Measurements from ENCODE around the gene OR51B2. TPM values are rescaled to one million over a fixed set of nuclear protein-coding genes. Genes with fewer than 3 reads are reported as not detected.

OR51B2 gene
- total RNA-seq, 1 experiment from 2014 or later: not detected

GRCh38 chr11:5304046-5304445 is 20.1 kb downstream of the OR51B2 start:
- CTCF ChIA-PET: no interaction called here
- no peak overlapping the region for H3K27ac ChIP-seq (ENCODE audit: low read length)
- no peak for TF ChIP-seq TCF7L2 (IDR thresholded peaks at IDR 0.05; ENCODE audit: low read depth, low read length)
- no peak for TF ChIP-seq SIN3A (IDR thresholded peaks at IDR 0.05; ENCODE audit: borderline replicate concordance, insufficient read depth, low read depth, low read length)
- no peak for TF ChIP-seq REST (IDR thresholded peaks at IDR 0.05; ENCODE audit: insufficient read depth in 1 of 2, low read depth in 2 of 2, low read length in 1 of 2)
- no peak for TF ChIP-seq POLR2AphosphoS5 (IDR thresholded peaks at IDR 0.05; ENCODE audit: low read depth, low read length)
- TF ChIP-seq CTCF (IDR thresholded peaks at IDR 0.05): no peak

GRCh38 chr11:5303626-5304025 is 20.5 kb downstream of the OR51B2 start:
- DNase-seq (ENCODE audit: low read depth, low spot score): no peak
- no peaks in the 10 kb centered on the region for H3K36me3 ChIP-seq (ENCODE audit: control insufficient read depth, insufficient read depth, low read length)
- POLR2A ChIA-PET: no interaction called here
- ATAC-seq: no peak
- no peak for TF ChIP-seq CTCF (IDR thresholded peaks at IDR 0.05)
- no peak for TF ChIP-seq POLR2AphosphoS5 (IDR thresholded peaks at IDR 0.05; ENCODE audit: low read depth, low read length)
- no peak for TF ChIP-seq REST (IDR thresholded peaks at IDR 0.05; ENCODE audit: insufficient read depth in 1 of 2, low read depth in 2 of 2, low read length in 1 of 2)
- no peak for TF ChIP-seq TCF7L2 (IDR thresholded peaks at IDR 0.05; ENCODE audit: low read depth, low read length)
- no peak for TF ChIP-seq SIN3A (IDR thresholded peaks at IDR 0.05; ENCODE audit: borderline replicate concordance, insufficient read depth, low read depth, low read length)
- no peak overlapping the region for H3K27ac ChIP-seq (ENCODE audit: low read length)
- no peaks in the 10 kb centered on the region for H3K9me3 ChIP-seq (ENCODE audit: control insufficient read depth, insufficient read depth, low read depth, low read length)
- no peaks in the 10 kb centered on the region for H3K27me3 ChIP-seq (ENCODE audit: control insufficient read depth, insufficient read depth, low read length)
- intact Hi-C loops (cut with micrococcal nuclease; ENCODE audit: unreplicated experiment) (no loop called here), in situ Hi-C loops (cut with HindIII; ENCODE audit: low pct_unique_long_range_greater_than_20kb, low sequenced_read_pairs) (no loop called here)
- CTCF ChIA-PET: no interaction called here
- BruUV-seq (replicated peaks): no TSS peak
- no peak overlapping the region for H3K4me3 ChIP-seq (ENCODE audit: low read depth in 2 of 2, low read length in 2 of 2)
- no peaks in the 10 kb centered on the region for H3K4me1 ChIP-seq (ENCODE audit: control insufficient read depth, insufficient read depth, low read length)

More at GRCh38 chr11:5304046-5304445, 20.1 kb downstream of the OR51B2 start:
- no TSS peak for BruUV-seq (replicated peaks)
- Histone ChIP-seq H3K36me3 (ENCODE audit: control insufficient read depth, insufficient read depth, low read length) (no peaks in the 10 kb centered on the region), H3K4me3 (ENCODE audit: low read depth in 2 of 2, low read length in 2 of 2) (no peak overlapping the region), H3K9me3 (ENCODE audit: control insufficient read depth, insufficient read depth, low read depth, low read length) (no peaks in the 10 kb centered on the region), H3K27me3 (ENCODE audit: control insufficient read depth, insufficient read depth, low read length) (no peaks in the 10 kb centered on the region), H3K4me1 (ENCODE audit: control insufficient read depth, insufficient read depth, low read length) (no peaks in the 10 kb centered on the region)
- intact Hi-C loops (cut with micrococcal nuclease; ENCODE audit: unreplicated experiment): no loop called here
- no peak for DNase-seq (ENCODE audit: low read depth, low spot score)
- in situ Hi-C loops (cut with HindIII; ENCODE audit: low pct_unique_long_range_greater_than_20kb, low sequenced_read_pairs): no loop called here
- POLR2A ChIA-PET: no interaction called here
- no peak for ATAC-seq

All from Panc1 (cell line).